ENCODE results near the gene SH3TC1.

- TF ChIP-seq CTCF (conservative IDR thresholded peaks at IDR 0.05; ENCODE audit: low read length) (no peak), EZH2phosphoT487 (IDR thresholded peaks at IDR 0.05; ENCODE audit: borderline replicate concordance) (no peak)
Measured at GRCh38 chr4:8283631-8284121, 84.6 kb downstream of the SH3TC1 start.
